HepG2 (cell line): ENCODE data around the gene OPRL1. TPM values are rescaled to one million over a fixed set of nuclear protein-coding genes. Genes with fewer than 3 reads are reported as not detected.
A peak's percentile ranks its signal among the peaks of the same experiment; 100 is the strongest.

Experiments used
- CENPX ChIP-seq: sonication (generic); formaldehyde crosslinking; IDR thresholded peaks from 2 replicates; pipeline ENCODE4 v1.9.0; 2021; ENCODE audit warnings: mild to moderate bottlenecking, missing genetic modification reagents, moderate library complexity
- CREM ChIP-seq, 2 experiments: sonication (generic) in 1 of 2; formaldehyde crosslinking in 1 of 2; IDR thresholded peaks; 2 replicates each; pipeline versions ENCODE4 v1.4.0 to v1.6.1; 2016 to 2020; ENCODE audit warnings: antibody characterized with exemption in 1 of 2, mild to moderate bottlenecking in 1 of 2, missing genetic modification reagents in 1 of 2
- HMG20A ChIP-seq: IDR thresholded peaks from 2 replicates; pipeline ENCODE4 v1.6.1; 2016; ENCODE audit warnings: borderline replicate concordance
- HOXA9 ChIP-seq: sonication (generic); formaldehyde crosslinking; IDR thresholded peaks from 2 replicates; pipeline ENCODE4 v1.8.1; 2022; ENCODE audit warnings: missing genetic modification reagents, mild to moderate bottlenecking, moderate library complexity, borderline replicate concordance
- JUNB ChIP-seq: sonication (generic); formaldehyde crosslinking; IDR thresholded peaks from 2 replicates; pipeline ENCODE4 v1.8.0; 2022; ENCODE audit warnings: missing genetic modification reagents, mild to moderate bottlenecking, borderline replicate concordance
- KDM3A ChIP-seq: IDR thresholded peaks from 2 replicates; pipeline ENCODE4 v1.6.1; 2018; ENCODE audit warnings: low read depth, missing compliant biosample characterization
- NONO ChIP-seq, 2 experiments: fragments of 450-650 bp in 1 of 2; sonication (generic) in 1 of 2; formaldehyde crosslinking in 1 of 2; IDR thresholded peaks in 1 of 2; conservative IDR thresholded peaks in 1 of 2; 2 replicates each; pipeline versions ENCODE4 v1.6.1 to v1.8.0; 2017 to 2022; ENCODE audit warnings: mild to moderate bottlenecking in 1 of 2, missing genetic modification reagents in 1 of 2, moderate library complexity in 1 of 2
- ZFY ChIP-seq: sonication (generic); formaldehyde crosslinking; IDR thresholded peaks from 2 replicates; pipeline ENCODE4 v1.4.0; 2020; ENCODE audit warnings: missing genetic modification reagents
- ZNF724P ChIP-seq: sonication (generic); formaldehyde crosslinking; IDR thresholded peaks from 2 replicates; pipeline ENCODE4 v1.8.0; 2022; ENCODE audit warnings: missing genetic modification reagents, borderline replicate concordance
- ZNF761 ChIP-seq: sonication (generic); formaldehyde crosslinking; conservative IDR thresholded peaks from 2 replicates; pipeline ENCODE4 v1.4.0; 2020; ENCODE audit warnings: mild to moderate bottlenecking, missing genetic modification reagents
- ZNF788 ChIP-seq: sonication (generic); formaldehyde crosslinking; IDR thresholded peaks from 2 replicates; pipeline ENCODE4 v1.5.0; 2020; ENCODE audit warnings: mild to moderate bottlenecking, missing genetic modification reagents, borderline replicate concordance
- polyA plus RNA-seq, 8 experiments: library from polyadenylated mRNA; depleted of rRNA in 3 of 8; stranded (reverse) in 7 of 8; unstranded in 1 of 8; fragments of >200 nt; fragmentation: Illumina TruSeq in 4 of 8; extraction: Trizol in 4 of 8; gene quantifications; 2 replicates each; pipeline versions ENCODE4 v1.2.1 to v1.2.3, GENCODE V29; 2011 to 2016; ENCODE audit warnings: low read depth in 4 of 8, missing spikeins in 1 of 8, mixed read lengths in 1 of 8; ENCODE audit not compliant: insufficient read depth in 1 of 8
- total RNA-seq, 5 experiments: library from RNA; depleted of rRNA; stranded (reverse); fragments of >200 nt; fragmentation: Illumina TruSeq; extraction: Trizol; gene quantifications; 2 replicates each; pipeline ENCODE4 v1.2.3, GENCODE V29; 2016; ENCODE audit warnings: low read depth in 1 of 5
- TF ChIP-seq, protein P1 (sequence below): sonication (generic); formaldehyde crosslinking; IDR thresholded peaks from 2 replicates; pipeline ENCODE4 v1.4.0; 2020; ENCODE audit warnings: mild to moderate bottlenecking, missing genetic modification reagents
- TF ChIP-seq, protein P2 (sequence below): IDR thresholded peaks from 2 replicates; pipeline ENCODE4 v1.6.1; 2016; ENCODE audit warnings: missing biosample characterization, missing genetic modification reagents, low read depth
- TF ChIP-seq, protein P3 (sequence below): sonication (generic); formaldehyde crosslinking; IDR thresholded peaks from 2 replicates; pipeline ENCODE4 v1.4.0; 2020; ENCODE audit warnings: missing genetic modification reagents, borderline replicate concordance
- TF ChIP-seq, protein P4 (sequence below): sonication (generic); formaldehyde crosslinking; IDR thresholded peaks from 2 replicates; pipeline ENCODE4 v1.8.1; 2023; ENCODE audit warnings: mild to moderate bottlenecking, moderate library complexity, missing genetic modification reagents
- TF ChIP-seq, protein P5 (sequence below): sonication (generic); formaldehyde crosslinking; IDR thresholded peaks from 2 replicates; pipeline ENCODE4 v1.5.0; 2020; ENCODE audit warnings: missing genetic modification reagents
- TF ChIP-seq, protein P6 (sequence below): sonication (generic); formaldehyde crosslinking; IDR thresholded peaks from 2 replicates; pipeline ENCODE4 v1.4.0; 2020; ENCODE audit warnings: missing genetic modification reagents

Gene OPRL1
- total and polyA plus RNA-seq, 2 of the 13 experiments (the other 11 are each of a cell fraction or from before 2014, with no cell fraction given): 0.35 to 0.71 TPM

DNA sequence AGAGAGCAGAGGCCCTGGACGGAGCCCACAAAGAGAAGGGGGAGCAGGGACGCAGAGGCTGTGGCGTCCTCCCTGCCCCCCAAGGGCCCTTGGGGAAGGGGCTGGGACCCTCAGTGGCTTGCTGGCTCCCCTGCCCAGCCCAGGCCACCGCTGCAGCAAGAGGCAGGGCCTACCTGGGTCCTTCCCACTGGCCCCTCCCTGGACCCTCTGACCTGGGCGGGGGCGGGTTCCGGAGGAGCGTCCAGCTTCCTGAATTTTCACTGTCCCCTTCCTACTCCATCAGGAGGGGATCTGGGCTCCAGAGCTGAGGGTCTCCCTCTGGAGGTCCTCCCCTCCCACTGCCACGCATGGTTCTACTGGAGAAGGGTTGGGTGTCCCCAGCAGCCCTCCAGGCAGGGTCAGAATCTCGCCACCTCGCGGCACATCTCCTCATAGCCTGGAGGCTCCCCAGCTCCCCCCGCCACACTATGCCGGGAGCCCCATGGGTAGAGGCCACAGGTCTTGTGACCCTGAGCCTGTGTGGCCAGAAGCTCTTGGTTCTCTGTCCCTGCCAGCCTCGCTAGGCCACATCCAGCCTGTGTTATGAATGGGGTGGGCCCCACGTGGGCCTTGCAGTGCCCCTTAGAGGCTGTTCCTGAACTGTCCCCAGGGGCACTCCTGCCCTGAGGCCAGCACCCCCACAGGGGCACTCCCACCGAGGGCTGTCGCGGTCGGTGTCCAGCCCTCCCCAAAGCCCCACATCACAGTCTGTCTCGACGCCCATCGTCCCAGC, 29.4 kb upstream of the OPRL1 start (continued):
- TF ChIP-seq, protein P1, sequence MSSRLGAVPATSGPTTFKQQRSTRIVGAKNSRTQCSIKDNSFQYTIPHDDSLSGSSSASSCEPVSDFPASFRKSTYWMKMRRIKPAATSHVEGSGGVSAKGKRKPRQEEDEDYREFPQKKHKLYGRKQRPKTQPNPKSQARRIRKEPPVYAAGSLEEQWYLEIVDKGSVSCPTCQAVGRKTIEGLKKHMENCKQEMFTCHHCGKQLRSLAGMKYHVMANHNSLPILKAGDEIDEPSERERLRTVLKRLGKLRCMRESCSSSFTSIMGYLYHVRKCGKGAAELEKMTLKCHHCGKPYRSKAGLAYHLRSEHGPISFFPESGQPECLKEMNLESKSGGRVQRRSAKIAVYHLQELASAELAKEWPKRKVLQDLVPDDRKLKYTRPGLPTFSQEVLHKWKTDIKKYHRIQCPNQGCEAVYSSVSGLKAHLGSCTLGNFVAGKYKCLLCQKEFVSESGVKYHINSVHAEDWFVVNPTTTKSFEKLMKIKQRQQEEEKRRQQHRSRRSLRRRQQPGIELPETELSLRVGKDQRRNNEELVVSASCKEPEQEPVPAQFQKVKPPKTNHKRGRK (CRISPR knock-in tag): no peak
- no peak for TF ChIP-seq HOXA9
- no peak for TF ChIP-seq NONO (IDR thresholded peaks at IDR 0.05)
- TF ChIP-seq NONO (CRISPR knock-in tag; conservative IDR thresholded peaks at IDR 0.05): peak; percentile 43; the same call in 1 of the 2 replicates
- TF ChIP-seq, protein P2, sequence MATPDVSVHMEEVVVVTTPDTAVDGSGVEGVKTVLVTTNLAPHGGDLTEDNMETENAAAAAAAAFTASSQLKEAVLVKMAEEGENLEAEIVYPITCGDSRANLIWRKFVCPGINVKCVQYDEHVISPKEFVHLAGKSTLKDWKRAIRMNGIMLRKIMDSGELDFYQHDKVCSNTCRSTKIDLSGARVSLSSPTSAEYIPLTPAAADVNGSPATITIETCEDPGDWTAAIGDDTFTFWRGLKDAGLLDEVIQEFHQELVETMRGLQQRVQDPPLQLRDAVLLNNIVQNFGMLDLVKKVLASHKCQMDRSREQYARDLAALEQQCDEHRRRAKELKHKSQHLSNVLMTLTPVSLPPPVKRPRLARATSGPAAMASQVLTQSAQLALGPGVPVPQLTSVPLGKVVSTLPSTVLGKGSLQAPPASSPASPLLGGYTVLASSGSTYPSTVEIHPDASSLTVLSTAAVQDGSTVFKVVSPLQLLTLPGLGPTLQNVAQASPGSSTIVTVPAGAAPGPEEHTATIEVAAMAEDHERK (CRISPR knock-in tag): no peak
- TF ChIP-seq JUNB (CRISPR knock-in tag): no peak
- TF ChIP-seq, protein P3, sequence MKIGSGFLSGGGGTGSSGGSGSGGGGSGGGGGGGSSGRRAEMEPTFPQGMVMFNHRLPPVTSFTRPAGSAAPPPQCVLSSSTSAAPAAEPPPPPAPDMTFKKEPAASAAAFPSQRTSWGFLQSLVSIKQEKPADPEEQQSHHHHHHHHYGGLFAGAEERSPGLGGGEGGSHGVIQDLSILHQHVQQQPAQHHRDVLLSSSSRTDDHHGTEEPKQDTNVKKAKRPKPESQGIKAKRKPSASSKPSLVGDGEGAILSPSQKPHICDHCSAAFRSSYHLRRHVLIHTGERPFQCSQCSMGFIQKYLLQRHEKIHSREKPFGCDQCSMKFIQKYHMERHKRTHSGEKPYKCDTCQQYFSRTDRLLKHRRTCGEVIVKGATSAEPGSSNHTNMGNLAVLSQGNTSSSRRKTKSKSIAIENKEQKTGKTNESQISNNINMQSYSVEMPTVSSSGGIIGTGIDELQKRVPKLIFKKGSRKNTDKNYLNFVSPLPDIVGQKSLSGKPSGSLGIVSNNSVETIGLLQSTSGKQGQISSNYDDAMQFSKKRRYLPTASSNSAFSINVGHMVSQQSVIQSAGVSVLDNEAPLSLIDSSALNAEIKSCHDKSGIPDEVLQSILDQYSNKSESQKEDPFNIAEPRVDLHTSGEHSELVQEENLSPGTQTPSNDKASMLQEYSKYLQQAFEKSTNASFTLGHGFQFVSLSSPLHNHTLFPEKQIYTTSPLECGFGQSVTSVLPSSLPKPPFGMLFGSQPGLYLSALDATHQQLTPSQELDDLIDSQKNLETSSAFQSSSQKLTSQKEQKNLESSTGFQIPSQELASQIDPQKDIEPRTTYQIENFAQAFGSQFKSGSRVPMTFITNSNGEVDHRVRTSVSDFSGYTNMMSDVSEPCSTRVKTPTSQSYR (CRISPR knock-in tag): no peak
- TF ChIP-seq ZNF724P (CRISPR knock-in tag): no peak; the same call in none of the 2 replicates
- TF ChIP-seq, protein P4, sequence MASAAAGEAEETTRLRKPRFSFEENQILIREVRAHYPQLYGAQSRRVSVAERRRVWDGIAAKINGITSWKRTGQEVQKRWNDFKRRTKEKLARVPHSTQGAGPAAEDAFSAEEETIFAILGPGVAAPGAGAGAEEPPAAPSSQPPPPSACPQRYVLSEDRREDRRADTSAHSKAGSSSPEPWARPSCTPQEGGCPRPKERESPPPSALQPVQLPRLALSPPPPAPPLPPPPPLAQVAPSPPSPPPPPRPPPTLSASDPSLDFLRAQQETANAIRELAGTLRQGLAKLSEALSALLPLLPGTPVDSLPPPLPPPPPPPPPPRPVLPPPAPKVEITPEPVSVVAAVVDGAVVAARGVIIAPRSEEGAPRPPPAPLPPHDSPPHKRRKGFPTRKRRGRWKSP: peak; percentile 67; the same call in 1 of the 2 replicates
- peak; percentile 84 for TF ChIP-seq ZFY (CRISPR knock-in tag)
- TF ChIP-seq, protein P5, sequence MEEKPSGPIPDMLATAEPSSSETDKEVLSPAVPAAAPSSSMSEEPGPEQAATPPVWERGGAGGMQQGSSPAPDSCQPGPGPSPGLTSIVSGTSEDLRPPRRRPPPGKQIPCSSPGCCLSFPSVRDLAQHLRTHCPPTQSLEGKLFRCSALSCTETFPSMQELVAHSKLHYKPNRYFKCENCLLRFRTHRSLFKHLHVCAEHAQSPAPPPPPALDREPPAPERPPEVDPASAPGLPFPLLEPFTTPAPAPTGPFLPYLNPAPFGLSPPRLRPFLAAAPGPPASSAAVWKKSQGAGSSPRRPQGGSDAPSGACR: no peak
- TF ChIP-seq CREM (IDR thresholded peaks at IDR 0.05): no peak
- TF ChIP-seq CREM (CRISPR knock-in tag; IDR thresholded peaks at IDR 0.05): no peak
- TF ChIP-seq HMG20A (CRISPR knock-in tag): no peak
- peak; percentile 83; the same call in 1 of the 2 replicates for TF ChIP-seq KDM3A (CRISPR knock-in tag)
- TF ChIP-seq ZNF761: no peak; the same call in 1 of the 2 replicates
- peak; percentile 95 for TF ChIP-seq ZNF788 (CRISPR knock-in tag)
- TF ChIP-seq CENPX (CRISPR knock-in tag): no peak
- TF ChIP-seq, protein P6, sequence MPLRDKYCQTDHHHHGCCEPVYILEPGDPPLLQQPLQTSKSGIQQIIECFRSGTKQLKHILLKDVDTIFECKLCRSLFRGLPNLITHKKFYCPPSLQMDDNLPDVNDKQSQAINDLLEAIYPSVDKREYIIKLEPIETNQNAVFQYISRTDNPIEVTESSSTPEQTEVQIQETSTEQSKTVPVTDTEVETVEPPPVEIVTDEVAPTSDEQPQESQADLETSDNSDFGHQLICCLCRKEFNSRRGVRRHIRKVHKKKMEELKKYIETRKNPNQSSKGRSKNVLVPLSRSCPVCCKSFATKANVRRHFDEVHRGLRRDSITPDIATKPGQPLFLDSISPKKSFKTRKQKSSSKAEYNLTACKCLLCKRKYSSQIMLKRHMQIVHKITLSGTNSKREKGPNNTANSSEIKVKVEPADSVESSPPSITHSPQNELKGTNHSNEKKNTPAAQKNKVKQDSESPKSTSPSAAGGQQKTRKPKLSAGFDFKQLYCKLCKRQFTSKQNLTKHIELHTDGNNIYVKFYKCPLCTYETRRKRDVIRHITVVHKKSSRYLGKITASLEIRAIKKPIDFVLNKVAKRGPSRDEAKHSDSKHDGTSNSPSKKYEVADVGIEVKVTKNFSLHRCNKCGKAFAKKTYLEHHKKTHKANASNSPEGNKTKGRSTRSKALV (CRISPR knock-in tag): peak; percentile 90
